HG03196 (cell line): ENCODE measurements around the gene ABCC10.
A peak's percentile ranks its signal among the peaks of the same experiment; 100 is the strongest.

ENCODE experiments used
- ATAC-seq: cut with Tn5 transposase; IDR thresholded peaks from one replicate; pipeline ENCODE4 v1.9.1; 2021; ENCODE audit not compliant: unreplicated experiment

ABCC10 gene

DNA sequence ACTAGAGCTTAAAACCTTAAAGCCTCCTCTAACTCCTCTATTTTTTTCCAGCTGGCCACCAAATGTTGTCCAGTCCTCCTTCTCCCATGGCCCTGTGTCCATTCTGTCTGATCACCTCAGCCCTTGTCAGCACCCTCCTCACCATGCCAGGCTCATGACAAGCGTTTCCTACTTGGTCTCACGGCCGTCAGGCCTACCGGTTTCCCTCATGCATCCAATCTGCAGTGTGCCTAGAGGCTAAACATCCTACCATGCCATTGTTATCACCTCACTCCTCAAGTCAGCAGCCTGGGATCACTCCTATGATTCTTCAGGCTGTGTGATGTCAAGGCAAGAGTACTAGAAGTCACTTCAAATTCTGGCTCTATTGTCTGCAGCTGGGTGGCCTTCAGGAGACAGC, 40.4 kb downstream of the ABCC10 start:
- ATAC-seq, result no peak

DNA sequence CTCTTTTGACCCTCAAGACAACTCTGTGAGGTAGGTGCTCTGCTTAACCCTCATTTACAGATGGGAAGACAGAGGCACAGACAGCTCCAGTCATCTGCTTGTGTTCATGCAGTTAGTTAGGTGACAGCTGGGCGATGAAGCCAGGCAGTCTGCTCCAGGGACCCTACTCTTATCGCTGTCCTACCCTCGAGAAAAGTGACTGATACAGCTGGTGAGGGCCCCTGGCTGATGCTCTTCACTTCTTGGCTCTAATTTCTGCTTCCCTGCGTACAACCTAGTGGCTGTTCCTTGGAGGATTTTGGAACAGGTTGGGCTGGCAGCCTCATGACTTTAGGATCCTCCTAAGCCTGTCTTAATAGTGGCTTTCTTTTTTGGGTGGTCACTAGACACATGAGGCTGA, 40.9 kb downstream of the ABCC10 start:
- ATAC-seq, result no peak

- ATAC-seq, result no peak
Measured at GRCh38 chr6:43468748-43469681, 41.7 kb downstream of the ABCC10 start.

GRCh38 chr6:43469947-43470346, 42.6 kb downstream of the ABCC10 start:
- ATAC-seq, result no peak

- ATAC-seq, result no peak
Measured at GRCh38 chr6:43471399-43471798, 44.1 kb downstream of the ABCC10 start.

DNA sequence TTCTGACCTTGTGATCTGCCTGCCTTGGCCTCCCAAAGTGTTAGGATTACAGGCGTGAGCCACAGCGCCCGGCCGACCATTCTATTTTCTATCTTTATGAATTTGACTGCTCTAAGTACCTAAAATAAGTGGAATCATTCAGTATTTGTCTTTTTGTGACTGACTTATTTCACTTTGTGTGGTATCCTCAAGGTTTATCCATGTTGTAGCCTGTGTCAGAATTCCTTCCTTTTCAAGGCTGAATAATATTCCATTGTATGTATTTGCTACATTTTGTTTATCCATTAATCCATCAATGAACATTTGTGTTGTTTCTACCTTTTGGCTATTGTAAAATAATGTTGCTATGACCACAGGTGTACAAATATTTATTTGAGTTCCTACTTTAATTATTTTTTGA, 45.2 kb downstream of the ABCC10 start:
- ATAC-seq, result no peak

GRCh38 chr6:43475516-43475915, 48.2 kb downstream of the ABCC10 start:
- no peak for ATAC-seq

GRCh38 chr6:43476746-43477145, 49.4 kb downstream of the ABCC10 start:
- ATAC-seq, result no peak

DNA sequence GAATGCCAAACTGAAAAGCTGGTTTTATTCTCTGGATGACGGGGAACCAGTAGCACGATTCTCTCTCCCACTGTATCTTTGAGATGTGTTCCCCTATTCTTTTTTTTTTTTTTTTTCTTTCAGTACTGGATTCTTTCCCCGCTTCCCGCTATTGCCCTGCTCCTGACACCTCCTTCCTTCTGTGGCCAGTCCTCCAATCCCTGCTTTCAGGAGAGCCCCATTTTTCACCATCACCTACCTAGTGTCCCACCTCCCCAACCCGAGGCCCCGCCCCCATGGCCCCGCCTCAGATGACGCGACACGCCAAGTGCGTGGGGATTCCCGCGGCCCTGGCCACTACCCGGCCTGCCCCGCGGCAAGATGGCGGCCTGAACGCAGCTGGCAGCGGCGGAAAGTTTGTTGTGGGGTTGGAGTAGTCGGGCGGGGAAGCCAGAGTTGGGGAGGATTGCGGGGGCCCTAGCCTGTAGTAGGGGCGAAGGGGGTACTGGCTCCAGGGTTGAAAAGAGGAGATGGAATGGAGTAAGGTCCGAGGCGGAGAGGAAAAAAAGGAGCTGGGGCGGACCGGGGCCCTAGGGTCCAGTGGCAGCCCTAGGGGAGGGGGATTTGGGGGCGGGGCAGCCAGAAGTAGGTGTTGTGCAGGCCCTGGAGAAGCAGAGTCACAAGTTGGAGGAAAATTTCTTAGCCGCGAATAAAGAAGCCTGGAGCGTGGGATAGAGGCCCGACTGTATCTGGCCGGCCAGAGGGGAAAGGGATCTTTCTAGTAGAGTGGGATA, 50.1 kb downstream of the ABCC10 start, which contains the start of gene TJAP1:
Gene TJAP1 (plus strand): TSS at position 336 of the 773 bp plus-strand sequence. CDS start 21,432 bp downstream, outside the sequence.
- ATAC-seq, result peak; percentile 93

GRCh38 chr6:43478008-43478372, 50.6 kb downstream of the ABCC10 start:
- no peak for ATAC-seq

DNA sequence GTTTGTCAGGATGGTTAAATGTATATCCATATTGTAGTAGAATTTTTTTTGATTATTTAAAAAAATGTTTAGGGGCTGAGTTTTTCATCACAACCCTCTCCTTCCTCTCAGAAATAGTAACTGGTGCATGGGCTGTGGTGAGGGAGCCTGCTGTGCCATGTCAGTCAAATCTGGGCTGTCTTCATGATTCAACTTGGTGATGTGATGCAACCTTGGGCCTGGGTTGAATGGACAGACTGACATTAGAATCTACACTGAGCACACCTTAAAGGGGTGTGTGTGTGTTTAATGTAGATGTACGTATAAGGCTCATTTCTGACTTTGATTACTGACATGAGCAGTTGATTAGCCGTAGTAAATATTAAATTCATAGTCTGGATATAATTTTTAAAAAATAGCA, 53.7 kb downstream of the ABCC10 start:
- ATAC-seq, result no peak

- no peak for ATAC-seq
Measured at GRCh38 chr6:43481591-43482236, 54.4 kb downstream of the ABCC10 start.

DNA sequence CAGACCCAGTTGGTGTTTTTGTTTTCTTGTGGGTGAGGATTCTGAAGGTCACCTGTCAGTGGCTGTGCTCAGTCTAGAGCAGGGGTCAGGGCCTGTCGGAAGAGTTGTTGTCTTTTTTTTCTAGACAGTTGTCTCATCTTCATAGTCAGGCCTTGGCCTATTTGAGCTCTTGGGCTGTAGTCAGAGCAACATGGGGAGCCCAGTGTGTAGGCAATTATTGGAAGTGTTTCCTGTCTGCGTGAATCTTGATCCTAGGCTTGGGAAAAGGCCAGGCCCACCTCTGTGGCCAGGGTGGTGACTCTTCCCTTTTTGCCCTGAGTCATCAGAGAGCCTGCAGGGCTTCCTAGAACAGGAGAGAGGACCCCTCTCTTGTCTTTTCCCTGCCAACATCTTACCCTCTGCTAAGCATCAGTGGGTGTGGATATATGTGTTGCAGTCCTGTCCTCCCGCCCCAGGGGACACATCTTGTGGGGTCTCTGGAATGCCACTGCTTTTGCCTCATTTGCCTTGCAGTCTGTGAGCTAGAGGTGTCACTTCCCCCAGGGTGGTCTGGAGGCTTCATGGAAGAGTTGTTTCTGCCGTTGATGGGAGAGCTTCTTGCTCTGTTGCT, 61.4 kb downstream of the ABCC10 start:
- ATAC-seq, result no peak

GRCh38 chr6:43489277-43490072, 62.1 kb downstream of the ABCC10 start:
- no peak for ATAC-seq

DNA sequence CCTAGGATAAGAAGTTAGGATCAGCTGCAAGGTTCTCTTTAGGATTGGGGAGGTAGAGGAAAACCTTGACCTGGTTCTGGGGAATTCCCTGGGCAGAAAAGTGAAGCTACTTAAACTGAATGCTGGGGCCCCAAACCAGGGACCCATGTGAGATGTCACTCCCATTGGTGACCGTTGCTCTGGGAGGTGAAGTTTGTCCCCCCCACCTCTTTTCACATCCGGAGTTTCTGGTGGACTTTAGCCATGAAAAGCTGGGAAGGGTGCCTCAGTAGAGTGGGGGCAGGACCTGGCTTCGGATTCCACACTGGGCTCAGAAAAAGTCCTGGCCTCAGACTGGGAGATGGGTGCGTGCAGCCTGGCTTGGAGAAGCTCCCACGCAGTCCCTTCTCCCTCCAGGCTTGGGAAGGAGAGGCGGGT, 63.2 kb downstream of the ABCC10 start:
- no peak for ATAC-seq

DNA sequence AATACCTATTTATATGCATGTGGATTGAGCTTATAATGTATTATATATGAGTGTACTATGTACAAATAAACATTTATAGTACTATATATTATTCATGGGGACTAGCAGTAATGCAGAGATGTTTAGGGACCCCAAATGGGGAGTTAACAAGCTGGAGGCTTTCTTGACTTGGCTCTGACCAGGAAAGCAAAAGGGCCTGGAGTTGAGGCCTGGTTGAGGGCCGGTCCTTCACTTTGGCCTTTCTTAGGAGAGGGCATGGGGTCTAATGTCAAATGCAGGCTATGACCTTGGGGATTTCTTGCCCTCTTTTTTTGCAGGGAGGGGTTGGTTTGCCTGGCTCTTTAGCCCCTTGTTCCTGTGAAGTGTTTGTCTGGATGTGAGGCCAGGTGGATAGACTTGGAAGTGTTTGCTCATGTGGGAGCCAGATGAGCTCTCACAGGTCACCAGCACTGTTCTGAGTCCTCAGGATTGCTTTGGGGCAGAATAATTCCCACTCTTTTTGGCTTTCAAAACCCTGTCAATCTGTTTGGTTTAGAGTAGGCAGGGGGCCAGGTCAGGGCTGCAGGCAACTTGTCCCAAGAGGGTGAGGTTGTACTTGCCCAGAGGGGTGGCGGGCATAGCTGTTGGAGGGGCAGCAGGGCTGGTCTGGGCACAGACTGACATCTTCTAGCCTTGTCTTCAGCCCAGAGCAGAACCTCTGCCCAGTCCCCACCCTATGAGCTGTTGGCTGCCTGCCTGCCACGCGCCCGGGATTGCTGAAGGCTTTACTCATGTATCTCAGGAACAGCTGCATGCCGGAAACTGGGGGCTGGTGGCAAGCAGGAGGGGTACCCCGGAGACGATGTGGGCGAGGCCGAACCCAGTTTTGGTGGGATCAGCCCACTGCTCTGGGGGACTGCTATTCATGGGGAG, 64.7 kb downstream of the ABCC10 start:
- ATAC-seq, result no peak

DNA sequence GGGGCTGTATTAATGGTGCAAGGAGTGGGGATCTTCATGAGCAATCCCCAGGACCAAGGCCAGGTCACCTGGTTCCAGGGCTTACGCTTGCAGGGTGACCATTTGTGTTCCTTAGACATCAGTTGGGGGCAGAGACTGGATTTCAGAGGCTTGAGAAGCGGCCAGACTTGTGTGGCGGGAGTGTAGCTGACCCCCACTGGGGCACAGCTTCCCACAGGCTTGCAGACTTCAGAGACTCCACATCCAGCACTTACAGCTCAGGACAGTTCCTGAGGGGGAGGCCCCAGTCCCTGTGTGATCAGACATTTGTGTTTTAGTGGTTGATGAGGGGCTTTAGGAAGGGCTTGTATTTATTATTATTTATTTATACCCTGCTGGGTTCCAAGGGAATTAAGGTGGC, 65.3 kb downstream of the ABCC10 start:
- no peak for ATAC-seq

- no peak for ATAC-seq
Measured at GRCh38 chr6:43493230-43493629, 65.9 kb downstream of the ABCC10 start.

GRCh38 chr6:43493833-43494232, 66.5 kb downstream of the ABCC10 start:
- no peak for ATAC-seq
